ENCODE measurements around the gene TAS1R2.
"Not testable (repeated sequence)": the region's sequence is repeated elsewhere in the genome, so short reads cannot be mapped to it uniquely, and the experiment has no call there.

Gene TAS1R2

GRCh38 chr1:18865176-18865575 is 5.7 kb upstream of the TAS1R2 start:
- Histone ChIP-seq H3K27ac (ENCODE audit: low read length) (no peak overlapping the region), H3K27me3 (ENCODE audit: insufficient read depth, low read length) (no peaks in the 10 kb centered on the region), H3K9ac (ENCODE audit: low read depth, low read length) (no peak overlapping the region), H3K4me1 (ENCODE audit: insufficient read depth, low read length) (no peaks in the 10 kb centered on the region), H3K36me3 (ENCODE audit: insufficient read depth, low read depth, low read length) (no peaks in the 10 kb centered on the region), H3K4me3 (ENCODE audit: low read length) (no peak overlapping the region), H3K9me3 (ENCODE audit: insufficient read depth, low read depth, low read length) (no peaks in the 10 kb centered on the region)

- no peak overlapping the region for H3K4me3 ChIP-seq (ENCODE audit: low read length)
- H3K4me1 ChIP-seq (ENCODE audit: insufficient read depth, low read length): no peaks in the 10 kb centered on the region
- no peak overlapping the region for H3K9ac ChIP-seq (ENCODE audit: low read depth, low read length)
- no peaks in the 10 kb centered on the region for H3K9me3 ChIP-seq (ENCODE audit: insufficient read depth, low read depth, low read length)
- H3K27ac ChIP-seq (ENCODE audit: low read length): no peak overlapping the region
- H3K27me3 ChIP-seq (ENCODE audit: insufficient read depth, low read length): no peaks in the 10 kb centered on the region
- H3K36me3 ChIP-seq (ENCODE audit: insufficient read depth, low read depth, low read length): no peaks in the 10 kb centered on the region
These were observed 2.1 kb upstream of the TAS1R2 start for GRCh38 chr1:18861590-18861989.

- no peak overlapping the region for H3K27ac ChIP-seq (ENCODE audit: low read length)
- H3K36me3 ChIP-seq (ENCODE audit: insufficient read depth, low read depth, low read length): no peaks in the 10 kb centered on the region
- no peaks in the 10 kb centered on the region for H3K27me3 ChIP-seq (ENCODE audit: insufficient read depth, low read length)
- H3K9me3 ChIP-seq (ENCODE audit: insufficient read depth, low read depth, low read length): no peaks in the 10 kb centered on the region
- H3K9ac ChIP-seq (ENCODE audit: low read depth, low read length): no peak overlapping the region
- no peaks in the 10 kb centered on the region for H3K4me1 ChIP-seq (ENCODE audit: insufficient read depth, low read length)
- H3K4me3 ChIP-seq (ENCODE audit: low read length): no peak overlapping the region
These were observed 1.6 kb upstream of the TAS1R2 start for GRCh38 chr1:18861082-18861481.

- Histone ChIP-seq H3K4me3 (ENCODE audit: low read length) (no peak overlapping the region), H3K36me3 (ENCODE audit: insufficient read depth, low read depth, low read length) (no peaks in the 10 kb centered on the region), H3K9me3 (ENCODE audit: insufficient read depth, low read depth, low read length) (no peaks in the 10 kb centered on the region), H3K9ac (ENCODE audit: low read depth, low read length) (no peak overlapping the region), H3K4me1 (ENCODE audit: insufficient read depth, low read length) (no peaks in the 10 kb centered on the region), H3K27ac (ENCODE audit: low read length) (no peak overlapping the region), H3K27me3 (ENCODE audit: insufficient read depth, low read length) (no peaks in the 10 kb centered on the region)
These were observed 1.3 kb downstream of the TAS1R2 start for GRCh38 chr1:18858070-18858688.

GRCh38 chr1:18856435-18856834 is 3.0 kb downstream of the TAS1R2 start:
- Histone ChIP-seq H3K36me3 (ENCODE audit: insufficient read depth, low read depth, low read length) (no peaks in the 10 kb centered on the region), H3K4me3 (ENCODE audit: low read length) (no peak overlapping the region), H3K4me1 (ENCODE audit: insufficient read depth, low read length) (no peaks in the 10 kb centered on the region), H3K9ac (ENCODE audit: low read depth, low read length) (no peak overlapping the region), H3K9me3 (ENCODE audit: insufficient read depth, low read depth, low read length) (no peaks in the 10 kb centered on the region), H3K27me3 (ENCODE audit: insufficient read depth, low read length) (peaks cover 8% of the 10 kb centered on the region; the same call in 1 of the 2 replicates), H3K27ac (ENCODE audit: low read length) (no peak overlapping the region)

- H3K4me3 ChIP-seq (ENCODE audit: low read length): no peak overlapping the region
- no peaks in the 10 kb centered on the region for H3K36me3 ChIP-seq (ENCODE audit: insufficient read depth, low read depth, low read length)
- H3K4me1 ChIP-seq (ENCODE audit: insufficient read depth, low read length): no peaks in the 10 kb centered on the region
- no peak overlapping the region for H3K27ac ChIP-seq (ENCODE audit: low read length)
- H3K9ac ChIP-seq (ENCODE audit: low read depth, low read length): no peak overlapping the region
- no peaks in the 10 kb centered on the region for H3K9me3 ChIP-seq (ENCODE audit: insufficient read depth, low read depth, low read length)
- peaks cover 8% of the 10 kb centered on the region; the same call in 1 of the 2 replicates for H3K27me3 ChIP-seq (ENCODE audit: insufficient read depth, low read length)
These were observed 3.9 kb downstream of the TAS1R2 start for GRCh38 chr1:18855573-18855972.

- H3K27me3 ChIP-seq (ENCODE audit: insufficient read depth, low read length): peaks cover 10% of the 10 kb centered on the region
- H3K4me3 ChIP-seq (ENCODE audit: low read length): no peak overlapping the region
- H3K9me3 ChIP-seq (ENCODE audit: insufficient read depth, low read depth, low read length): no peaks in the 10 kb centered on the region
- no peak overlapping the region for H3K27ac ChIP-seq (ENCODE audit: low read length)
- no peaks in the 10 kb centered on the region for H3K4me1 ChIP-seq (ENCODE audit: insufficient read depth, low read length)
- no peaks in the 10 kb centered on the region for H3K36me3 ChIP-seq (ENCODE audit: insufficient read depth, low read depth, low read length)
- H3K9ac ChIP-seq (ENCODE audit: low read depth, low read length): no peak overlapping the region
These were observed 5.0 kb downstream of the TAS1R2 start for GRCh38 chr1:18854331-18855025.

- Histone ChIP-seq H3K27ac (ENCODE audit: low read length) (no peak overlapping the region), H3K4me3 (ENCODE audit: low read length) (no peak overlapping the region), H3K9ac (ENCODE audit: low read depth, low read length) (no peak overlapping the region), H3K36me3 (ENCODE audit: insufficient read depth, low read depth, low read length) (no peaks in the 10 kb centered on the region), H3K27me3 (ENCODE audit: insufficient read depth, low read length) (peaks cover 11% of the 10 kb centered on the region), H3K9me3 (ENCODE audit: insufficient read depth, low read depth, low read length) (no peaks in the 10 kb centered on the region), H3K4me1 (ENCODE audit: insufficient read depth, low read length) (no peaks in the 10 kb centered on the region)
These were observed 7.0 kb downstream of the TAS1R2 start for GRCh38 chr1:18852501-18852900.

- H3K4me1 ChIP-seq (ENCODE audit: insufficient read depth, low read length): no peaks in the 10 kb centered on the region
- H3K27me3 ChIP-seq (ENCODE audit: insufficient read depth, low read length): peaks cover 31% of the 10 kb centered on the region
- H3K9ac ChIP-seq (ENCODE audit: low read depth, low read length): no peak overlapping the region
- H3K27ac ChIP-seq (ENCODE audit: low read length): no peak overlapping the region
- no peaks in the 10 kb centered on the region for H3K36me3 ChIP-seq (ENCODE audit: insufficient read depth, low read depth, low read length)
- H3K9me3 ChIP-seq (ENCODE audit: insufficient read depth, low read depth, low read length): no peaks in the 10 kb centered on the region
- no peak overlapping the region for H3K4me3 ChIP-seq (ENCODE audit: low read length)
These were observed 10.2 kb downstream of the TAS1R2 start for GRCh38 chr1:18849261-18849711.

- not testable (repeated sequence) for H3K4me3 ChIP-seq (ENCODE audit: low read length); H3K36me3 ChIP-seq (ENCODE audit: insufficient read depth, low read depth, low read length); H3K4me1 ChIP-seq (ENCODE audit: insufficient read depth, low read length); H3K9ac ChIP-seq (ENCODE audit: low read depth, low read length); H3K9me3 ChIP-seq (ENCODE audit: insufficient read depth, low read depth, low read length); H3K27ac ChIP-seq (ENCODE audit: low read length)
- H3K27me3 ChIP-seq (ENCODE audit: insufficient read depth, low read length): peaks cover 29% of the 10 kb centered on the region
These were observed 11.7 kb downstream of the TAS1R2 start for GRCh38 chr1:18847723-18848122.

- Histone ChIP-seq H3K9ac (ENCODE audit: low read depth, low read length) (no peak overlapping the region), H3K36me3 (ENCODE audit: insufficient read depth, low read depth, low read length) (no peaks in the 10 kb centered on the region), H3K27ac (ENCODE audit: low read length) (no peak overlapping the region), H3K4me1 (ENCODE audit: insufficient read depth, low read length) (no peaks in the 10 kb centered on the region), H3K4me3 (ENCODE audit: low read length) (no peak overlapping the region), H3K27me3 (ENCODE audit: insufficient read depth, low read length) (0 out of 2 replicates have a peak, but pooled peaks cover 4% of the 10 kb centered on the region), H3K9me3 (ENCODE audit: insufficient read depth, low read depth, low read length) (no peaks in the 10 kb centered on the region)
These were observed 19.3 kb downstream of the TAS1R2 start for GRCh38 chr1:18840145-18840544.

GRCh38 chr1:18836654-18837053 is 22.8 kb downstream of the TAS1R2 start:
- H3K36me3 ChIP-seq (ENCODE audit: insufficient read depth, low read depth, low read length): no peaks in the 10 kb centered on the region
- no peaks in the 10 kb centered on the region for H3K9me3 ChIP-seq (ENCODE audit: insufficient read depth, low read depth, low read length)
- no peak overlapping the region for H3K27ac ChIP-seq (ENCODE audit: low read length)
- H3K4me1 ChIP-seq (ENCODE audit: insufficient read depth, low read length): no peaks in the 10 kb centered on the region
- H3K27me3 ChIP-seq (ENCODE audit: insufficient read depth, low read length): peaks cover 20% of the 10 kb centered on the region
- no peak overlapping the region for H3K9ac ChIP-seq (ENCODE audit: low read depth, low read length)
- no peak overlapping the region for H3K4me3 ChIP-seq (ENCODE audit: low read length)
